ENCODE data around the gene MCTP1.

Gene MCTP1

GRCh38 chr5:94928891-94929290 is 356.0 kb downstream of the MCTP1 start:
- no peak for DNase-seq

- DNase-seq: no peak
Measured at GRCh38 chr5:94920570-94920969, 364.3 kb downstream of the MCTP1 start.

- DNase-seq: no peak
Measured at GRCh38 chr5:94916619-94917018, 368.3 kb downstream of the MCTP1 start.

GRCh38 chr5:94911276-94911675 is 373.6 kb downstream of the MCTP1 start:
- no peak for DNase-seq

- no peak for DNase-seq
Measured at GRCh38 chr5:94910721-94911120, 374.2 kb downstream of the MCTP1 start.

GRCh38 chr5:94908889-94909480 is 375.9 kb downstream of the MCTP1 start:
- no peak for DNase-seq

GRCh38 chr5:94906750-94907149 is 378.1 kb downstream of the MCTP1 start:
- DNase-seq: no peak

- DNase-seq: no peak
Measured at GRCh38 chr5:94903726-94904125, 381.2 kb downstream of the MCTP1 start.

- DNase-seq: no peak
Measured at GRCh38 chr5:94901191-94901979, 383.5 kb downstream of the MCTP1 start.

GRCh38 chr5:94900006-94900505 is 384.8 kb downstream of the MCTP1 start:
- no peak for DNase-seq

GRCh38 chr5:94893412-94894135 is 391.3 kb downstream of the MCTP1 start:
- no peak for DNase-seq

- DNase-seq: no peak
Measured at GRCh38 chr5:94891972-94892371, 392.9 kb downstream of the MCTP1 start.

- no peak for DNase-seq
Measured at GRCh38 chr5:94891565-94891964, 393.3 kb downstream of the MCTP1 start.

- no peak for DNase-seq
Measured at GRCh38 chr5:94890907-94891306, 394.0 kb downstream of the MCTP1 start.

GRCh38 chr5:94888674-94889073 is 396.2 kb downstream of the MCTP1 start:
- no peak for DNase-seq

GRCh38 chr5:94885931-94886330 is 399.0 kb downstream of the MCTP1 start:
- no peak for DNase-seq

- no peak for DNase-seq
Measured at GRCh38 chr5:94884311-94884710, 400.6 kb downstream of the MCTP1 start.

GRCh38 chr5:94872526-94872925 is 412.4 kb downstream of the MCTP1 start:
- no peak for DNase-seq

GRCh38 chr5:94870511-94871183 is 414.2 kb downstream of the MCTP1 start:
- DNase-seq: no peak

- no peak for DNase-seq
Measured at GRCh38 chr5:94869921-94870320, 415.0 kb downstream of the MCTP1 start.

GRCh38 chr5:94863951-94864350 is 420.9 kb downstream of the MCTP1 start:
- no peak for DNase-seq

GRCh38 chr5:94857111-94857510 is 427.8 kb downstream of the MCTP1 start:
- DNase-seq: no peak

GRCh38 chr5:94856257-94856800 is 428.6 kb downstream of the MCTP1 start:
- DNase-seq: no peak

Data from cerebellar nuclear complex (tissue), 1 donor.